Esophagus squamous epithelium (tissue), 5 donors: ENCODE measurements around the gene GPN2. TPM values are rescaled to one million over a fixed set of nuclear protein-coding genes. Genes with fewer than 3 reads are reported as not detected.

Experiments used
- DNase-seq: peaks from one replicate; lab custom pipeline; 2025; lab: John Stamatoyannopoulos, UW
- H3K27ac ChIP-seq, 4 donors: fragments of 200-600 bp; sonication (generic); one replicate each; pipeline ENCODE4 v1.5.1; 2016 to 2019; ENCODE audit warnings: mild to moderate bottlenecking in 1 of 4
- H3K27me3 ChIP-seq, 4 donors: fragments of 200-600 bp; sonication (generic); 1 replicate in 3 of 4; 2 replicates in 1 of 4; pipeline versions ENCODE4 v1.5.1 to v1.6.0; 2017 to 2021; ENCODE audit warnings: antibody characterized with exemption in 1 of 4
- H3K36me3 ChIP-seq, 3 donors: fragments of 200-600 bp; sonication (generic); one replicate each; pipeline ENCODE4 v1.5.1; 2016 to 2019
- H3K4me1 ChIP-seq, 3 donors: fragments of 200-600 bp; sonication (generic); one replicate each; pipeline ENCODE4 v1.5.1; 2017 to 2019
- H3K4me3 ChIP-seq, 4 donors: fragments of 200-600 bp; sonication (generic); 1 replicate in 3 of 4; 2 replicates in 1 of 4; pipeline ENCODE4 v1.5.1; 2016 to 2019; ENCODE audit warnings: mild to moderate bottlenecking in 2 of 4, moderate library complexity in 1 of 4
- H3K9me3 ChIP-seq, 3 donors: fragments of 200-600 bp; sonication (generic); one replicate each; pipeline ENCODE4 v1.5.1; 2016 to 2019
- POLR2A ChIP-seq, 4 donors: fragments of 450-650 bp; IDR thresholded peaks; one replicate each; pipeline ENCODE4 v1.6.1; 2017; ENCODE audit warnings: antibody characterized with exemption in 4 of 4, mild to moderate bottlenecking in 4 of 4, moderate library complexity in 3 of 4
- WGBS, 2 donors: methylation state at CpG; one replicate each; pipeline ENCODE4 v1.1.5; 2018; 5-methylcytosine and 5-hydroxymethylcytosine counted together
- intact Hi-C: fragments of 100-400 bp; cut with DNase I; formaldehyde crosslinking; loops from one replicate; pipeline ENCODE4 v1.15.0; 2022
- total RNA-seq, 4 donors: library from RNA; depleted of rRNA; stranded (reverse); fragments of >200 nt; gene quantifications; one replicate each; pipeline ENCODE4 v1.1.0, GENCODE V29; 2016
- TF ChIP-seq, protein P1 (sequence below), 6 experiments: fragments of 450-650 bp in 4 of 6; fragments of 200-600 bp in 2 of 6; sonication (generic) in 2 of 6; IDR thresholded peaks; one replicate each; pipeline ENCODE4 v1.5.1; 2016 to 2019; ENCODE audit warnings: antibody characterized with exemption in 6 of 6, mild to moderate bottlenecking in 4 of 6, moderate library complexity in 4 of 6
- donor health status: DM: yes; HTN: yes; CAD: no.

The GPN2 gene
- total RNA-seq, 4 donors from 2014 or later: 4.9 to 10.8 (median 9.4) TPM

DNA sequence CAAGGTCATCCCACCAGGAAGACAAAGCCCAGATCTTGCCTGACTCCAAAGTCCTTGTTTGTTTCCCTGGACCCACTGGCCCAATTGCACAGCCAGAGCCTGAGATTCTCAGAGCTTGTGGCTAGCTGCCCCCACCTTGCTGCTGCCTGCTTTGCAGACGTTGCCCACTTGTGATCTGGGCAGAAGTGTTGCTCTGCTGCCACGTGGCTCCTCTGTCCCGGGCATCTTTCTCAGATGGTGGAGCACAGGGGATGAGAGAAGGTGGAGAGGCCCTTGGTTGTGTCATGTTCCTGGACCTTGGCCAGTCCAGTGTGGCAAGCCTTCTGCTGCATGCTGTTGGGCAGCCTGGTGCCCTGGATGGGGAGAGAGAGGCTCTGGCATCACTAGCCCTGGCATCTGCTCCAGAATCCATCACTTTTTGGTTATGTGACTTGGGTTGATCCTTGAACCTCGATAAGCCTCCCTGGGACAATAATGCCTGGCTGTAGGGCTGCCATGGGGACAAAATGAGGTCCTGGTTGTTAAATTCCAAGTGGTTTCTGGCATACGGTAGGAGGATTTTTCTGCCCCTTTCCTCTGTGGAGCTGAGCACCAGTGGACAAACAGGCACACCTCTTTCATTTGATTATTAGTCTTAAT lies 25.2 kb upstream of the GPN2 start:
- intact Hi-C loops: no loop called here
- Histone ChIP-seq H3K9me3 (no peaks in the 10 kb centered on the region), H3K36me3 (no peaks in the 10 kb centered on the region), H3K4me1 (no peaks in the 10 kb centered on the region), H3K27ac (no peak overlapping the region), H3K27me3 (no peaks in the 10 kb centered on the region), H3K4me3 (no peak overlapping the region)
- no peak for DNase-seq
- 57 to 61% methylated on average over 3 to 4 of the region's 5 CpGs for WGBS, 2 donors
- TF ChIP-seq, protein P1, sequence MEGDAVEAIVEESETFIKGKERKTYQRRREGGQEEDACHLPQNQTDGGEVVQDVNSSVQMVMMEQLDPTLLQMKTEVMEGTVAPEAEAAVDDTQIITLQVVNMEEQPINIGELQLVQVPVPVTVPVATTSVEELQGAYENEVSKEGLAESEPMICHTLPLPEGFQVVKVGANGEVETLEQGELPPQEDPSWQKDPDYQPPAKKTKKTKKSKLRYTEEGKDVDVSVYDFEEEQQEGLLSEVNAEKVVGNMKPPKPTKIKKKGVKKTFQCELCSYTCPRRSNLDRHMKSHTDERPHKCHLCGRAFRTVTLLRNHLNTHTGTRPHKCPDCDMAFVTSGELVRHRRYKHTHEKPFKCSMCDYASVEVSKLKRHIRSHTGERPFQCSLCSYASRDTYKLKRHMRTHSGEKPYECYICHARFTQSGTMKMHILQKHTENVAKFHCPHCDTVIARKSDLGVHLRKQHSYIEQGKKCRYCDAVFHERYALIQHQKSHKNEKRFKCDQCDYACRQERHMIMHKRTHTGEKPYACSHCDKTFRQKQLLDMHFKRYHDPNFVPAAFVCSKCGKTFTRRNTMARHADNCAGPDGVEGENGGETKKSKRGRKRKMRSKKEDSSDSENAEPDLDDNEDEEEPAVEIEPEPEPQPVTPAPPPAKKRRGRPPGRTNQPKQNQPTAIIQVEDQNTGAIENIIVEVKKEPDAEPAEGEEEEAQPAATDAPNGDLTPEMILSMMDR (IDR thresholded peaks at IDR 0.05): no peak
- TF ChIP-seq POLR2A (IDR thresholded peaks at IDR 0.05): no peak

DNA sequence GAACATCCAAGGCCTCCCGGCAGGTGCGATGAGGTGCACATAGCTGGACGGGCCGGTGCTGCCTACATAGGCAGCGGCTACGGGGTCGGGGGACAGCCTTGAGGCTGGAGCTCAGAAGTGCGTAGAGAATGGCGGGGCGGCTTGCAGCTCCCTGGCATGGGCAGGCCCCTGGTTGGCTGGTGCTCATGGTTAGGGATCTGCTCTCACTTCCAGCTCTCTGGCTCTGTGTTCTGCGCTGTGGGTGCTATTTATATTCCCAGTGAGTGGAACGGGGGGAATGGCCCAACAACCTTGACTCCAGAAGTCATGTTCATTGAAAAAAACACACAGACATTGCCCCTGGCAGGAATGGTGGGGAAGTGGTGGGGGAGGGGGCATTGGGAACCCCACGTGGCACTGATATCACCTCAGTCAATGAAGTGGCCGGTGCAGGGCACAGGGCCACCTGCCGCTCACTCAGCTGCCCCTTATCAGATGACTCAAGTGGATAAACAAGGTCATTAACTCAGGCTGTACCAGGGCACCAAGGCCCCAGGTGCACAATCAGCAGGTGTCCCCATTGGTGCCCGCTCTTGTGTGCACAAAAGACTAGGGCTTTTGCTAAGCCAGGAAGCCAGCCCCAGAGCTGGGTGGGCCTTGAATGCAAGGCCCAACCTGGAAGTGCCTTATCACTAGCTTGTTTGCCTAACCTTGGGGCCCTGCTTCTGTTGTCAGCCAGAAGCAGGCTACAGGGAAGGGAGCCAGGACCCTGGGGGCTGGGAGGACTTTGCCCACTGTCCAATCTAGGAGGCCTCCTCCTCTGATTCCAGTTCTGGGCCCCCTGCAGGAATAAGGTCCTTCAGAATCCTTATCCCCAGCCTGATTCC lies 23.9 kb upstream of the GPN2 start, which contains the start of gene NR0B2:
NR0B2 (minus strand) TSS at position 222 of the 866 bp plus-strand sequence; CDS start at position 187, 35 bp downstream.
- Histone ChIP-seq H3K4me3 (no peak within 1 kb of the TSS), H3K36me3 (no peaks in the 10 kb centered on the region), H3K27me3 (no peaks in the 10 kb centered on the region), H3K4me1 (no peaks in the 10 kb centered on the region), H3K27ac (no peak within 1 kb of the TSS), H3K9me3 (no peaks in the 10 kb centered on the region)
- no peak for DNase-seq
- 76 to 88% methylated on average over 5 to 12 of the region's 16 CpGs for WGBS, 2 donors
- no peak for TF ChIP-seq POLR2A (IDR thresholded peaks at IDR 0.05)
- intact Hi-C loops: no loop called here

DNA sequence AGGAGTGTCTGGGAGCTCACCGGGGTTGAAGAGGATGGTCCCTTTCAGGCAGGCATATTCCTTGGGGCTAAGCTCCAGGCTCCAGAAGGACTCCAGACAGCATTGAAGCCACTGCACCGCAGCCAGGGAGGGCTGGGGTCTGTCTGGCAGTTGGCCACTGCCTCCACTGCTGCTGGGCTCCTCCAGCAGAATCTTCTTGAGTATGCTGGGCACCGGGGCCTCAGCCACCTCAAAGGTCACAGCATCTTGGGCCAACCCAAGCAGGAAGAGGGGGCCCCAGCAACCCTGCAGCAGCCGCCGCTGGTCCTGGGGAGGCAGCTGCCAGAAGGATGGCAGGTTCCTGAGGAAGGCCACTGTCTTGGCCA lies 23.3 kb upstream of the GPN2 start:
- intact Hi-C loops: no loop called here
- WGBS, 2 donors: 100% methylated on average over 1 of the region's 5 CpGs; no CpG with 5 or more reads in 1 of the 2 donors
- no peaks in the 10 kb centered on the region for H3K36me3 ChIP-seq
- no peak for TF ChIP-seq POLR2A (IDR thresholded peaks at IDR 0.05)
- TF ChIP-seq, protein P1 (IDR thresholded peaks at IDR 0.05): no peak
- H3K4me1 ChIP-seq: no peaks in the 10 kb centered on the region
- no peak overlapping the region for H3K27ac ChIP-seq
- H3K4me3 ChIP-seq: no peak overlapping the region
- H3K27me3 ChIP-seq: no peaks in the 10 kb centered on the region
- DNase-seq: no peak
- H3K9me3 ChIP-seq: no peaks in the 10 kb centered on the region

DNA sequence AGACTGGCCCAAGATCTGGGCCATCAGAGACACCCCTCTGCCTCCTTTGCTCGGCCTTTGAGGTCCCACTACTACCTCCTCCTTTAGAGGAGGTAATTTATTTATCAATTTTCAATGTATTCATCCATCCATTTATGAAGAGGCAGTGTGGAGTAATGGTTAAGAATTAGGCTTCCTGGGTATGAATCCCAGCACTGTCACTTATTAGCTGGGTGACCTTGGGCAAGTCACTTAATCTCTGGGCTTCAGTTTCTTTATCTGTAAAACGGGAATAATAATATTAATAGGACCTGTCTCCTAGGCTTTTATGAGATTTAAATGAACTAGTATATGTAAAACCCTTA lies 22.0 kb upstream of the GPN2 start:
- no peak for TF ChIP-seq POLR2A (IDR thresholded peaks at IDR 0.05)
- TF ChIP-seq, protein P1 (IDR thresholded peaks at IDR 0.05): no peak
- Histone ChIP-seq H3K9me3 (no peaks in the 10 kb centered on the region), H3K4me1 (no peaks in the 10 kb centered on the region), H3K27me3 (no peaks in the 10 kb centered on the region), H3K36me3 (no peaks in the 10 kb centered on the region), H3K27ac (no peak overlapping the region), H3K4me3 (no peak overlapping the region)
- DNase-seq: no peak
- WGBS, 2 donors: 40 to 61% methylated on average over 2 of the region's 2 CpGs
- intact Hi-C loops: no loop called here

DNA sequence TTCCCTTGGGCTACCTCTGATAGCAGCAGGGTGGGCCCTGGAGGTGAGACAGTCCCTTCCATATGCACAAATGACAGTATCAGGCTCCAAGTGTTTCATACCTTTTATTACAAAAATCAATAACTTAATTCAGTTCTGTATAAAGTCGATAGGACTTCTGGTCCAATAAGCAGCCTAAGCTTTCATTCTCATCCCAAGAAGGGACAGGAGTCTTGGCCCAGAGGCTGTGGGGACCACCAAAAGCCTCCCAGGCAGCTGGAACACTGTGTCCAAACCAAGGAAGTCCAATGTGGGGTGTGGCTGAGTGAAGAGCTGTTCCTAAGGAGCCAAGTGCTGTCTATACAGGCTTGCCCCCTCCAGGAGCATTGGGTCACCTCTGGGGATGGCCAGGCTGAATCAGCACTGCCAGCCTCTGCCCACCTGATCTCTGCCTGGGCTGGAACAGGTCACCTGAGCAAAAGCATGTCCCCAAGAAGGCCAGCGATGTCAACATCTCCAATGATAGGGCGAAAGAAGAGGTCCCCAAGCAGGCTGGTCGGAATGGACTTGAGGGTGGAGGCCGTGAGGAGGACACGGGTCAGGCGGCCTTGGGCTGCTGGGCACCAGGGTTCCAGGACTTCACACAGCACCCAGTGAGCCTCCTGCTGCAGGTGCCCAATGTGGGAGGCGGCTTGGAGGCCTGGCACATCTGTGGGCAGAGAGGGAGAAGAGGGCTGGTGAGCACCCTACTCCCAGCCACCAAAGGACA lies 21.5 kb upstream of the GPN2 start:
- TF ChIP-seq, protein P1 (IDR thresholded peaks at IDR 0.05): no peak
- TF ChIP-seq POLR2A (IDR thresholded peaks at IDR 0.05): no peak
- Histone ChIP-seq H3K9me3 (no peaks in the 10 kb centered on the region), H3K36me3 (no peaks in the 10 kb centered on the region), H3K4me1 (no peaks in the 10 kb centered on the region), H3K27me3 (no peaks in the 10 kb centered on the region), H3K27ac (no peak overlapping the region), H3K4me3 (no peak overlapping the region)
- intact Hi-C loops: no loop called here
- WGBS, 2 donors: 80 to 86% methylated on average over 2 to 7 of the region's 8 CpGs
- DNase-seq: no peak
